Inflammatory macrophage (primary cell): ENCODE measurements around the gene SH3TC2.
A peak's percentile ranks its signal among the peaks of the same experiment; 100 is the strongest.
"Not testable (repeated sequence)": the region's sequence is repeated elsewhere in the genome, so short reads cannot be mapped to it uniquely, and the experiment has no call there.

Experiments used
- DNase-seq, 2 donors: peaks; one replicate each; pipeline ENCODE4 v3.0.0-alpha.2; 2020 to 2022
- total RNA-seq, 18 experiments: gene quantifications; one replicate each; lab custom pipeline; 2026; ENCODE audit warnings: mixed read lengths in 6 of 18, inconsistent platforms in 2 of 18; lab: John Stamatoyannopoulos, UW

Gene SH3TC2
- 0 to 2.0 (median 0.15) reads per million in 18 experiments for total RNA-seq

DNA sequence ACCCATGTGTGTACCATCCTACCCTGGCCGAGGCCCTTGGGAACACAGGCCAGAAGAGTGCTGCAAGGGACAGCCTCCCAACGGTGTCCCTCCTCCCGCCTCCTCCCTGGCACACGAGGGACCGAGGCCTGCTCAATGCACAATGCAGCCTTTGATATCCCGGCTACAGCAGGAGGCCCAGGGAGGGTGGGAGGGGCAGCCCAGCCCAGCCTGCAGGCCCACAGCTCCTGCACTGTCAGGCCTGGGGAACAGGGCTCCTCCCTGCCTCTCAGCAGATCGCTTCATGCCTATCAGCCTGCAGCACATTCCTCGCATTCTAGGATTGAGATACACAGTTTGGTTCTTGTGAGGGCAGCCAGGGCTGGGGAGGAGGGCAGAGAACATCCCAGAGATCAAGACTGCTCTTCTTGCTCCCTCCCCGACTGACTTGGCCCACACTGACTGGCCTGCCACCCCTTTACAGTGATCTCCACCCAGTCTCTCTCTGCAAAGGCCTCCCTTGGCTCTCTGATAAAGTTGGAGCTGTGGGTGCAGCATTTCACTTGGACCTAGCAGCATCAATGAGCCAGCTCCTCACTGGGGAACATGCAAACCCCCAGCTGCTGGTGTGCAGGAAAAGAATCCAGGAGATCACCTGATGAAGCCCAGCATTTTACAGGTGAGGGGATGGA, at the start of gene SH3TC2:
Gene SH3TC2 (minus strand): TSS at position 46 of the 671 bp plus-strand sequence. CDS start 40 bp downstream, at position 6.
- no peak for DNase-seq

GRCh38 chr5:149110406-149110805, 47.5 kb upstream of the SH3TC2 start:
- DNase-seq = peak in 1 of 2 donors; percentile 15

DNA sequence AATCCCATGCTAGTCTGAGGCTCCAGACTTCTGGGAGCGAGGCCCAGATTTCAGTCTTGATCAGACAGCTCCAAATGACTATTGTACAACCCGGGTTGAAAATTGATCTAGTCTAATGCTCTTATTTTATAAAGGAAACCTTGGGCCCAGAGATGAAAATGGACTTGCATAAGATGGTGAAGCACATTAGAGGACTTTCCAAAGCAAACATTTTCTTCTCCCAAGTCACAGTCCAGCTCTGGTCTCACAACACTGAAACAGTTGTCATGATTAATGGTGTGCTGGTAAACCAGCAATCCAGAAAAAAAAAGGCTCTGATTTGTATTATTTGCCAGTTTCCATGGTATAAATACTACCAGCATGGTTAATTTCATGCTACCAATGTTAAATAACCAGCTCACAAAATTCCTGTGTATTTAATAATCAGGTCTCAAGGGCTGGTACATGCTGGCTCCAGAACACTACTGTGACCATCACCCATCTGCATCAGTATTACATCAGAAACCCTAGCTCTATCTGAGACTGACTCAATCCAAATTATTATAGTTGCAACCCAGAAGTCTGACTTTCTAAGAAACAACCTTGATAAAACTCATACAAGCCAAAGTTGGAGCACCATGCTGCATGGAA, 45.9 kb upstream of the SH3TC2 start:
- DNase-seq = no peak

- DNase-seq = no peak
Observed at GRCh38 chr5:149100331-149100730, 37.5 kb upstream of the SH3TC2 start.

DNA sequence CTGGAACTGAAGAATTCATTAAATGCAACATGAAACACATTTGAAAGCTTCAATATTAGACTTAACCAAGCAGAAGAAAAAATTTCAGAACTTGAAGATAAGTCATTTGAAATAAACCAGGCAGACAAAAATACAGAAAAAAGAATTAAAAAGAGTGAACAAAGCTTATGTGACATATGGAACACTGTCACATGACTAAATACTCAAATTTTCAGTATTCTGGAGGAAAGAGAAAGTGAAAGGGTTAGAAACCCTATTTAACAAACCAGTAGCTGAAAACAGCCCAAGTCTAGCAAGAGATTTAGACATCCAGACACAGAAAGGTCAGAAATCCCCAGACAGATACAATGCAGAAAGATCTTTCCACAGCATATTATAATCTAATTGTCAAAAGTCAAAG, 37.1 kb upstream of the SH3TC2 start:
- DNase-seq = no peak

DNA sequence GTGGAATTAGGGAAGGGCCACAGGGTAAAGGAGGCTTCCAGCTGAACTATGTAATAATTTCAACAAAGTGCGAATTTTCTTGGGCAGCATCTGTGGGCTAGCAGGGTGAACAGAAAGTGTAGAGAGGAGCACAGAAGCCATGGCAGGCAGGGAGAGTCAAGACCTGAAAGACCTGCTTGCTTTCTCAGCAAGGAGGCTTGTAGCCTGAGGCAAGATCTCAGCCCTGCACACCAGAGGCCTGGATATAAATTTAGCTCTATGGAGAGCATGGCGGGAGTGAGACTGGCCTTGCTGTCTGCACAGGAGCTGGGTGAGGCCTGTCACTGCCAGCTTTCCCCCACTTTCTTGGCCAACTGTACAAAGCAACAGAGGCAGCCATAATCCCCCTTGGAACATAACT, 32.1 kb upstream of the SH3TC2 start:
- DNase-seq = no peak

- no peak for DNase-seq
Observed at GRCh38 chr5:149093625-149094024, 30.8 kb upstream of the SH3TC2 start.

DNA sequence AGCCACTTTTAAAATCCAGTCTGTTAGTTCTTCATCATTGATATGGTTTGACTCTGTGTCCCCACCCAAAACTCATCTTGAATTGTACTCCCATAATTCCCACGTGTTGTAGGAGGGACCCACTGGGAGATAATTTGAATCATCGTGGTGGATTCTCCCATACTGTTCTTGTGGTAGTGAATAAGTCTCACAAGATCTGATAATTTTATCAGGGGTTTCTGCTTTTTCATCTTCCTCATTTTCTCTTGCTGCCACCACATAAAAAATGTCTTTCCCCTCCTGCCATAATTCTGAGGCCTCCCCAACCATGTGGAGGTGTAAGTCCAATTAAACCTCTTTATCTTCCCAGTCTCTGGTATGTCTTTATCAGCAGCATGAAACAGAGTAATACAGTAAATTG, 26.9 kb upstream of the SH3TC2 start:
- peak; percentile 17 to 31 for DNase-seq

DNA sequence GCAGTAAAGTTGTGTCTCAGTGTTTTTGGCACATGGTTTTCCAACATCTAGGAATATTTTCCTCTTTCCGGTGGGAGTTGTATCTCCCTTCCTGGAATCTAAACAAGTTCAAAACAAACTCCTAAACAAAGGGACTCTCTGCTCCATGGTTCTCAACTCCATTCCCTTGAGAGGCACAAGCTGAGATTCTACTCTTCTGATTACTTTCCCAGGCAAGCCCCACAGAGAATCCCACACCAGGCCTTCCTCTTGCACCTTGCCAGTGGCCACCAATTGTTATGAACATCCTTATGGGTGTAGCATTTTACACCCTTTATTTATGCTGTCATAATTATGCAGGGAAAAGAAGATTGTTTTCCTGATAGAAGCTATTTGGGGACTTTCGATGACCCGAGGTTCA, 25.8 kb upstream of the SH3TC2 start:
- DNase-seq = no peak

DNA sequence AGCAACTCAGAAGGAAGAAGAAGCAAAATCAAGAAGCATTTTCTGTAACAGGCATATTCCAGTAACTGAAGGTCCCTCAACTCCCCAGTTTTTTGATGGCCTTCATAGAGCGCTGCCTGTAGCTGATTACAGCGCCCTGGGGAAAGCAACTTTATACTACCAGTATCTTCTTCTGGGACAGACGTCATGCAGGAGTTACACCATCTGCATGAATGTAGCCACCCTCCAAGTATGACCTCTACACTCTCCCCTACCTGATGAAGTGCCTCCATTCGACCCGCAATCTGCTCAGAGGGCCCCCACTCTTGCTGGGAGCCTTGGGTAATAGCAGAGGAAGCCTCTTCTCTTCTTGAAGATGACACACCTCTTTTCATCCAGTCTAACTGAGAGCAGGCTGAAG, 21.0 kb upstream of the SH3TC2 start:
- DNase-seq = no peak

DNA sequence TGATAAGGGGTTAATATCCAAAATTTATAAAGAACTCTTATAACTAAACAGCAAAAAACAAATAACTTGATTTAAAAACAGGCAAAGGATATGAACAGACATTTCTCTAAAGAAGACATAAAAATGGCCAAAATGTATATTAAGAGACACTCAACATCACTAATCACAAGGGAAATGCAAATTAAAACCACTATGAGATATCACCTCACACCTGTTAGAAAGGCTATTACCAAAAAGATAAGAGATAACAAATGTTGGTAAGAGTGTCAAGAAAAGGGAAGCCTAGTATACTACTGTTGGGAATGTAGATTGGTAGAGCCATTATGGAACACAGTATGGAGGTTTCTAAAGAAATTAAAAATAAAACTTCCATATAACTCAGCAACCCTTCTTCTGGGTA, 19.4 kb upstream of the SH3TC2 start:
- DNase-seq = no peak

DNA sequence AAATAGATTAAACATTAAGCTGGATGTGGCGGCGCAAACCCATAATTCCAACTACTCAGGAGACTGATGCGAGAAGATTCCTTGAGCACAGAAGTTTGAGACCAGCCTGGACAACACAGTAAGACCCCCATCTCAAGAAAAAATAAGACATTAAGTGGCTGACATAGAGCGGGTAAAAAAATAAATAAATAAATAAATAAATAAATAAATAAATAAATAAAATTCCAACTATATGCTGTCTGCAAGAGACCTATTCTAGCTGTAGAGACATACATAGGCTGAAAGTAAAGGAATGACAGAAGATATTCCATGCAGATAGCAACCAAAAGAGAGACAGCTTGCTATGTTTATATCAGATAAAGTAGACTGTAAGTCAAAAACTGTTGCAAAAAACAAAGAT, 17.4 kb upstream of the SH3TC2 start:
- DNase-seq = no peak

DNA sequence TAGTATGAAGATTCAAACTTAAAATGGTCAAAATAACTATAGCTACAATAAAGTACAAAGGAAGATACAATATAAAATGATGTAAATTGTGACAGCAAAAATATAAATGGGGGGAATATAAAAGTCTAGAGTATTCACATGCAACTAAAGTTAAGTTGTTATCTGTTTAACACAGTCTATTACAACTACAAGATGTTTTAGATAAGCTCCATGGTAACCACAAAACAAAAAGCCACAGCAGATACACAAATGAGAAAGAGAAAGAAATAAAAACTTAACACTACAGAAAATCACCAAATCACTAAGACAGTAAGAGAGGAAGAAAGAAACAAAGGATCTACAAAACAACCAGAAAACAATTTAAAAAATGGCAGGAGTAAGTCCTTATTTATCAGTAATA, 17.0 kb upstream of the SH3TC2 start:
- DNase-seq = no peak

DNA sequence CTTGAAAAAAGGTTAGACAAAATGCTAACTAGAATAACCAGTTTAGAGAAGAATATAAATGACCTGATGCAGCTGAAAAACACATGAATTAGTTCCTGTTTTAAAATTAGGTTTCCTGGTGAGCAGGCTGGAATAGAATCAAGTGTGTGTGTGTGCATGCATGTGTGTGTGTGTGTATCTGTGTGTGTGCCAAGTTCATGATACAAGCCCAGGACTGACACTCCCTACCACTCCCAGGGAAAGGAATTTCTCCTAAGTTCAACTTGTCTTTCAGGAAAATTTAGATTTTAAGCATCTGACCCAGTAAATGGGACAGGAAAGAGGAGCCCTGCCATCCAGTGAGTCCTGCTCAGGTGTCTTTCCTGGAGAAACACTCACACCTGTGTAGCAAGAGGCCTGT, 11.2 kb upstream of the SH3TC2 start:
- not testable (repeated sequence) for DNase-seq

GRCh38 chr5:149073213-149073612, 10.4 kb upstream of the SH3TC2 start:
- peak; percentile 4 to 14 for DNase-seq

GRCh38 chr5:149072791-149073190, 9.9 kb upstream of the SH3TC2 start:
- no peak for DNase-seq

GRCh38 chr5:149072376-149072775, 9.5 kb upstream of the SH3TC2 start:
- DNase-seq = no peak

GRCh38 chr5:149071756-149072155, 8.9 kb upstream of the SH3TC2 start:
- DNase-seq = no peak

GRCh38 chr5:149071216-149071615, 8.4 kb upstream of the SH3TC2 start:
- DNase-seq = no peak

GRCh38 chr5:149069711-149070110, 6.8 kb upstream of the SH3TC2 start:
- no peak for DNase-seq

DNA sequence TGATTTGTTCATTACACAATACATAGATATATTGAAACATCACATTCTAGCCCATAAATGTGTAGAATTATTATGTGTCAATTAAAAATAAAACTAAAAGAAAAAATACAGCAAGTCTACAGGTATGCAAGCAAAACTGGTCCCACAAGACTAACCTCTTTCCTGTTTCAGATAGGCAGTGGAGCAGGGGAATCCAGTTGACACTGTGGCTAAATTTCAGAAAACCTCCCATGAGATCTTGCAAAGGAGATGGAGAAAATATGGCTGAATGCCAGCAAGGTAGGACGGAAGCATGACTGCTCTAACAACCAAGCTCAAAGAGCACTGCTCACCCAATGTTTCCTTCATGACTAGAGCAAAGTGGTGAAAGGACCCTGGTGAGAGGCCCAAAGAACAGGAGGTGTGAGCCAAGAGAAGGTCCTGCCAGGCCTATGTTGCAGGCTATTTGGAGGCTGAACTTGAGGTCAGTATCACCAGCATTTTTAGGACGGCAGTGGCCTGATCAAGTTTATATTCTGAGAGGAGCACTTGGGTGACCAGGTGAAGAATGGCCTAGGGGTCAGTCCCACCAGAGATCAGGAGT, 1.1 kb upstream of the SH3TC2 start:
- DNase-seq = no peak

DNA sequence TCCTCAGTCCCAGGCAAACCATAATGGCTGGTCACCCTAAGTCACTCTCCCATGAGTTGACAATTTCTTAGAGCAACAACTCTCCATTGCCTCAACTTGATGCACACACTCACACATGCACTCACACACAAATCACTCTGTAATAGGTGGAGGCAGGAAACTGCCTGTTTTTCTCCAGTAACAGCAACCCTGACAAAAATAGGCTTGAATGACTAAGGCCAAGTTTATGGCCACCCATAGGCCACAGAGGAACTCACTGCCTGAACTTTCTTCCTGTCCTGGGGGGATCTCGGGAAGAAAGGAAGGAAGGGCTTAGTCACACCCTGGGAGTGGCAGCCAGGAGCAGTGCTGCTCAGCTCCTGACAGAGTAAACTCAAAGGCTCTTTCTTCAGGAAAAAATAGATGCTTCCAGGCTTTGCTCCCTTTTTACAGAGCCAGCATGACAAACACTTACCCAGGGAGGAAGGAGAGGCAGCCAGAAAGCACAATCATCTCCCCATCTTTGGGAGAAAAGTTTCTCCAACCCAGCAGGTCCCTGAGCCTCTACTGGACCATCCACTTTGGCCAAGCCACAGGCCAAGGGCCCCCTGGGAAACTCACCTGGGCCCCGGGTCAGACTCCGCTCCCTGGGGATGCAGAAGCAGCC, 368 bp downstream of the SH3TC2 start:
- DNase-seq = peak; percentile 14 to 37

DNA sequence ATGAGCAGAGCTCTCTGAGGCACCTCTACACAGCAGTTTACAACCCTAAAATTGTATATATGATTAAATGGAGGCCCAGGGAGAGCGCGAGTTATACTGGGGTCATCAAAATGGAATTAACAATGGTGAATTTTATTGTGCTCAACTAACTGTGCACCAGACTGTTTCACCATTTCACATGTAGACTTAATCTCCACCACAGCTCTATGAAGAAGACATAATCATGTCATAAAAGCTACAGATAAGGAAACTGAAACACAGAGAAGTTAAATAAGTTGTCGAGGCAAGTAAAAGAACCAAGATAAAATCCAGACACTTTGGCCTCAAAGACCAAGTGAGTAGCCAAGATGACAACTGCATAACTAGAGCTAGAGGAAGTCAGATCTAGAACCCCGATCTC, 1.5 kb downstream of the SH3TC2 start:
- DNase-seq = no peak

DNA sequence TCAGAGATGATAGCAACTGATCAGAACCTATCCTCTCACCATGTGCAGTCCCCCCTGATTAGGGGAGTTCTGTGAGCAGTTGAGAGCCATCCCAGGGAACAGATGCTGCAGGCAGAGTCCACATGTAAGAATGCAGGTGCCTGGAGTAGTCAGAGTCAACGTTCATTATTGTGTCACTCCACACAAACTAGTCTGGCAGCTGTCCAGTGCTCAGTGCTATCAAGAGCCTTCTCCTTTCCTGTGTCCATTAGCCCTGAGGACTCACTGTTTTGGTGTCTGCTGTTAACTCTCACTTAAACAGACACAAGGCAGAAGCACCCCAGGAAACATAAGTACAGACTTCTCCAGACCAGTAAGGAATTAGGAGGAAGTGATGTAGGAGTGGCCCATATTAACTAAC, 2.5 kb downstream of the SH3TC2 start:
- DNase-seq = no peak
